GM21737 (cell line): ENCODE results near the gene CCDC102A.
A peak's percentile ranks its signal among the peaks of the same experiment; 100 is the strongest.
"Not testable (repeated sequence)": the region's sequence is repeated elsewhere in the genome, so short reads cannot be mapped to it uniquely, and the experiment has no call there.

Source experiments
- ATAC-seq: cut with Tn5 transposase; IDR thresholded peaks from one replicate; pipeline ENCODE4 v1.9.1; 2021; ENCODE audit warnings: mild to moderate bottlenecking, moderate library complexity; ENCODE audit not compliant: unreplicated experiment

Gene CCDC102A

GRCh38 chr16:57504491-57504890 lies 31.9 kb downstream of the CCDC102A start:
- ATAC-seq = no peak

GRCh38 chr16:57504001-57504400 lies 32.4 kb downstream of the CCDC102A start:
- no peak for ATAC-seq

- ATAC-seq = no peak
These were observed 33.0 kb downstream of the CCDC102A start for GRCh38 chr16:57503366-57503765.

GRCh38 chr16:57502048-57502775 lies 34.2 kb downstream of the CCDC102A start:
- ATAC-seq = no peak

GRCh38 chr16:57501492-57501891 lies 34.9 kb downstream of the CCDC102A start:
- ATAC-seq = no peak

- no peak for ATAC-seq
These were observed 35.7 kb downstream of the CCDC102A start for GRCh38 chr16:57500578-57501111.

- ATAC-seq = not testable (repeated sequence)
These were observed 36.4 kb downstream of the CCDC102A start for GRCh38 chr16:57499941-57500340.

- ATAC-seq = no peak
These were observed 38.3 kb downstream of the CCDC102A start for GRCh38 chr16:57498031-57498430.

GRCh38 chr16:57497121-57497520 lies 39.2 kb downstream of the CCDC102A start:
- ATAC-seq = no peak

GRCh38 chr16:57493767-57494166 lies 42.6 kb downstream of the CCDC102A start:
- ATAC-seq = no peak

GRCh38 chr16:57489229-57489628 lies 47.1 kb downstream of the CCDC102A start:
- no peak for ATAC-seq

GRCh38 chr16:57486858-57487834 lies 49.2 kb downstream of the CCDC102A start:
- ATAC-seq = no peak

GRCh38 chr16:57485916-57486857 lies 50.2 kb downstream of the CCDC102A start, which contains the start of gene DOK4:
Gene DOK4, minus strand, starts transcription at chr16:57486493. Its CDS starts 6,986 bp downstream, at chr16:57479507.
- ATAC-seq = peak; percentile 83

- no peak for ATAC-seq
These were observed 51.1 kb downstream of the CCDC102A start for GRCh38 chr16:57485091-57485915.

GRCh38 chr16:57484515-57485005 lies 51.8 kb downstream of the CCDC102A start:
- no peak for ATAC-seq

- ATAC-seq = no peak
These were observed 52.5 kb downstream of the CCDC102A start for GRCh38 chr16:57483725-57484514.

- no peak for ATAC-seq
These were observed 53.4 kb downstream of the CCDC102A start for GRCh38 chr16:57482845-57483545.

GRCh38 chr16:57481421-57481820 lies 55.0 kb downstream of the CCDC102A start:
- no peak for ATAC-seq
